Activated CD8-positive, alpha-beta T cell treated with anti-CD3 and anti-CD28 coated beads, Interleukin-2, amount 10 ng/mL, durations not matched to agents 7 days and 5 days (primary cell): Measurements from ENCODE around the gene IFITM1. TPM values are rescaled to one million over a fixed set of nuclear protein-coding genes. Genes with fewer than 3 reads are reported as not detected.
"Not testable (repeated sequence)": the region's sequence is repeated elsewhere in the genome, so short reads cannot be mapped to it uniquely, and the experiment has no call there.

Source experiments
- ATAC-seq: fragments of 150-1000 bp; cut with Tn5 transposase; one replicate; pipeline ENCODE4 v1.10.0; 2021; ENCODE audit warnings: moderate library complexity
- CTCF ChIA-PET: fragments of 350-600 bp; sonication (Branson Sonifier 250); formaldehyde crosslinking; loops from one replicate; lab custom pipeline; 2021; ENCODE audit warnings: antibody characterized with exemption; lab: Charles Lee
- POLR2A ChIA-PET: fragments of 350-600 bp; sonication (Branson Sonifier 250); formaldehyde crosslinking; loops from one replicate; lab custom pipeline; 2021; ENCODE audit warnings: antibody characterized with exemption; lab: Charles Lee
- DNase-seq: peaks from one replicate; pipeline ENCODE4 v3.0.0-alpha.2; 2020
- H3K27ac Mint-ChIP-seq: one replicate; pipeline ENCODE4 v1.8.0; 2021; ENCODE audit warnings: mild to moderate bottlenecking, mixed read lengths
- H3K27me3 Mint-ChIP-seq: one replicate; pipeline ENCODE4 v1.8.0; 2021; ENCODE audit warnings: low read depth, mixed read lengths
- H3K36me3 Mint-ChIP-seq: one replicate; pipeline ENCODE4 v1.8.0; 2021; ENCODE audit warnings: low read depth, mixed read lengths
- H3K4me1 Mint-ChIP-seq: one replicate; pipeline ENCODE4 v1.8.0; 2021; ENCODE audit warnings: low read depth, mixed read lengths
- H3K4me3 Mint-ChIP-seq: one replicate; pipeline ENCODE4 v1.8.0; 2021; ENCODE audit warnings: mild to moderate bottlenecking, mixed read lengths
- H3K9me3 Mint-ChIP-seq: one replicate; pipeline ENCODE4 v1.8.0; 2022; ENCODE audit warnings: mixed read lengths; ENCODE audit not compliant: insufficient read depth
- total RNA-seq, 2 experiments: library from RNA; stranded (reverse); gene quantifications; one replicate each; pipeline ENCODE4 v1.2.3, GENCODE V29; 2021

Gene IFITM1
- total RNA-seq, 2 experiments from 2014 or later = 1,265 to 1,278 TPM

- DNase-seq = no peak
- no peak for ATAC-seq
- Mint-ChIP-seq H3K4me3 (peak overlapping the region; percentile 87), H3K27ac (peak overlapping the region; percentile 99), H3K4me1 (peaks cover 13% of the 10 kb centered on the region), H3K36me3 (peaks cover 73% of the 10 kb centered on the region), H3K9me3 (no peaks in the 10 kb centered on the region), H3K27me3 (no peaks in the 10 kb centered on the region)
- POLR2A ChIA-PET = interaction anchor here (0.7 to 4.8 kb wide), 13 partner anchors 11 to 108 kb away, joined by 3 to 36 read pairs (median 12); partner anchors contain the start of genes BET1L, IFITM5, PGGHG and RIC8A
- CTCF ChIA-PET = interaction anchor here (0.9 to 2.1 kb wide), 3 partner anchors 24 to 63 kb away, joined by 3 to 10 read pairs (median 5); no protein-coding TSS in a partner anchor
These were observed 495 bp upstream of the IFITM1 start for GRCh38 chr11:313304-313786.

- H3K36me3 Mint-ChIP-seq = peaks cover 63% of the 10 kb centered on the region
- ChIA-PET CTCF (interaction anchor here (4.0 kb wide), 1 partner anchor 9 kb away, joined by 38 read pairs; the partner anchor contains the start of gene IFITM2), POLR2A (interaction anchor here (1.5 to 4.8 kb wide), 8 partner anchors 9 to 47 kb away, joined by 9 to 73 read pairs (median 35); partner anchors contain the start of genes IFITM2, IFITM5, NLRP6 and PGGHG)
- not testable (repeated sequence) for H3K9me3 Mint-ChIP-seq, ATAC-seq, H3K27me3 Mint-ChIP-seq, DNase-seq
- peak overlapping the region; percentile 87 for H3K4me3 Mint-ChIP-seq
- H3K4me1 Mint-ChIP-seq = peaks cover 13% of the 10 kb centered on the region
- peak overlapping the region; percentile 99 for H3K27ac Mint-ChIP-seq
These were observed 675 bp downstream of the IFITM1 start for GRCh38 chr11:314554-314875.

- peaks cover 62% of the 10 kb centered on the region for H3K36me3 Mint-ChIP-seq
- H3K9me3 Mint-ChIP-seq = no peaks in the 10 kb centered on the region
- H3K27me3 Mint-ChIP-seq = no peaks in the 10 kb centered on the region
- POLR2A ChIA-PET = interaction anchor here (1.5 to 4.8 kb wide), 10 partner anchors 9 to 47 kb away, joined by 9 to 73 read pairs (median 32); partner anchors contain the start of genes IFITM2, IFITM5 and NLRP6
- H3K4me3 Mint-ChIP-seq = peak overlapping the region; percentile 87
- H3K27ac Mint-ChIP-seq = peak overlapping the region; percentile 99
- DNase-seq (peak; percentile 55), ATAC-seq (no peak)
- H3K4me1 Mint-ChIP-seq = peaks cover 16% of the 10 kb centered on the region
- CTCF ChIA-PET = interaction anchor here (1.9 to 4.0 kb wide), 3 partner anchors 9 to 47 kb away, joined by 4 to 38 read pairs (median 17); partner anchors contain the start of gene IFITM2
These were observed 1.2 kb downstream of the IFITM1 start for GRCh38 chr11:315051-315481.

- Mint-ChIP-seq H3K27ac (peak overlapping the region; percentile 99), H3K27me3 (no peaks in the 10 kb centered on the region), H3K9me3 (no peaks in the 10 kb centered on the region), H3K36me3 (peaks cover 67% of the 10 kb centered on the region), H3K4me3 (peak overlapping the region; percentile 87), H3K4me1 (peaks cover 21% of the 10 kb centered on the region)
- ChIA-PET CTCF (interaction anchor here (1.8 to 4.0 kb wide), 4 partner anchors 10 to 47 kb away, joined by 4 to 38 read pairs (median 12); partner anchors contain the start of genes IFITM2 and PGGHG), POLR2A (interaction anchor here (1.5 to 4.8 kb wide), 10 partner anchors 9 to 48 kb away, joined by 9 to 73 read pairs (median 32); partner anchors contain the start of genes IFITM2, IFITM5 and NLRP6)
- DNase-seq = no peak
- no peak for ATAC-seq
These were observed 1.7 kb downstream of the IFITM1 start for GRCh38 chr11:315516-315994.

- ATAC-seq (no peak), DNase-seq (peak; percentile 74)
- Mint-ChIP-seq H3K9me3 (no peaks in the 10 kb centered on the region), H3K36me3 (peaks cover 69% of the 10 kb centered on the region), H3K4me1 (peaks cover 23% of the 10 kb centered on the region), H3K4me3 (peak overlapping the region; percentile 87), H3K27me3 (no peaks in the 10 kb centered on the region), H3K27ac (peak overlapping the region; percentile 98)
- POLR2A ChIA-PET = interaction anchor here (0.9 to 4.8 kb wide), 19 partner anchors 9 to 133 kb away, joined by 3 to 73 read pairs (median 15); partner anchors contain the start of genes BET1L, IFITM2, IFITM5 and NLRP6
- CTCF ChIA-PET = interaction anchor here (1.0 to 4.0 kb wide), 10 partner anchors 10 to 203 kb away, joined by 3 to 38 read pairs (median 8); partner anchors contain the start of genes IFITM2 and PGGHG
These were observed 2.3 kb downstream of the IFITM1 start for GRCh38 chr11:316031-316701.

GRCh38 chr11:316891-317301, 3.1 kb downstream of the IFITM1 start:
- POLR2A ChIA-PET = interaction anchor here (0.7 to 4.8 kb wide), 26 partner anchors 8 to 404 kb away, joined by 3 to 73 read pairs (median 9); partner anchors contain the start of genes BET1L, IFITM2, IFITM5 and NLRP6
- Mint-ChIP-seq H3K9me3 (no peaks in the 10 kb centered on the region), H3K36me3 (peaks cover 66% of the 10 kb centered on the region), H3K27ac (peak overlapping the region; percentile 98), H3K4me3 (peak overlapping the region; percentile 87), H3K4me1 (peaks cover 22% of the 10 kb centered on the region), H3K27me3 (no peaks in the 10 kb centered on the region)
- ATAC-seq (no peak), DNase-seq (no peak)
- CTCF ChIA-PET = interaction anchor here (0.8 to 4.0 kb wide), 18 partner anchors 8 to 202 kb away, joined by 3 to 38 read pairs (median 4); partner anchors contain the start of genes IFITM2 and PGGHG

GRCh38 chr11:317668-318404, 4.0 kb downstream of the IFITM1 start:
- not testable (repeated sequence) for ATAC-seq, H3K9me3 Mint-ChIP-seq, H3K27me3 Mint-ChIP-seq
- DNase-seq = peak; percentile 46
- H3K36me3 Mint-ChIP-seq = peaks cover 61% of the 10 kb centered on the region
- peak overlapping the region; percentile 87 for H3K4me3 Mint-ChIP-seq
- peaks cover 22% of the 10 kb centered on the region for H3K4me1 Mint-ChIP-seq
- H3K27ac Mint-ChIP-seq = peak overlapping the region; percentile 98
- CTCF ChIA-PET = interaction anchor here (0.8 to 4.0 kb wide), 16 partner anchors 9 to 201 kb away, joined by 3 to 38 read pairs (median 6); partner anchors contain the start of genes IFITM2 and PGGHG
- POLR2A ChIA-PET = interaction anchor here (0.6 to 4.8 kb wide), 21 partner anchors 9 to 403 kb away, joined by 3 to 73 read pairs (median 15); partner anchors contain the start of genes BET1L, IFITM2, IFITM5 and NLRP6

GRCh38 chr11:318405-319120, 4.7 kb downstream of the IFITM1 start:
- ChIA-PET CTCF (interaction anchor here (1.2 to 4.0 kb wide), 8 partner anchors 9 to 130 kb away, joined by 3 to 38 read pairs (median 7); partner anchors contain the start of gene IFITM2), POLR2A (interaction anchor here (1.1 to 4.5 kb wide), 9 partner anchors 9 to 111 kb away, joined by 3 to 60 read pairs (median 15); partner anchors contain the start of genes BET1L, IFITM2, IFITM5 and RIC8A)
- not testable (repeated sequence) for H3K27me3 Mint-ChIP-seq, H3K9me3 Mint-ChIP-seq
- ATAC-seq (peak; percentile 10), DNase-seq (peak; percentile 38)
- H3K4me1 Mint-ChIP-seq = peaks cover 19% of the 10 kb centered on the region
- peak overlapping the region; percentile 94 for H3K4me3 Mint-ChIP-seq
- peaks cover 55% of the 10 kb centered on the region for H3K36me3 Mint-ChIP-seq
- H3K27ac Mint-ChIP-seq = peak overlapping the region; percentile 39

GRCh38 chr11:319121-319887, 5.5 kb downstream of the IFITM1 start:
- H3K27ac Mint-ChIP-seq = peak overlapping the region; percentile 98
- DNase-seq (peak; percentile 57), ATAC-seq (peak; percentile 37)
- ChIA-PET CTCF (interaction anchor here (0.7 kb wide), 1 partner anchor 36 kb away, joined by 3 read pairs; no protein-coding TSS in a partner anchor), POLR2A (interaction anchor here (0.8 to 1.8 kb wide), 5 partner anchors 10 to 36 kb away, joined by 3 to 6 read pairs (median 5); partner anchors contain the start of gene IFITM2)
- peaks cover 50% of the 10 kb centered on the region for H3K36me3 Mint-ChIP-seq
- peaks cover 25% of the 10 kb centered on the region for H3K4me1 Mint-ChIP-seq
- H3K9me3 Mint-ChIP-seq, H3K27me3 Mint-ChIP-seq: not testable (repeated sequence)
- peak overlapping the region; percentile 94 for H3K4me3 Mint-ChIP-seq
